Mesodermal cell (in vitro differentiated cells): ENCODE results near the gene FKBP7. TPM values are rescaled to one million over a fixed set of nuclear protein-coding genes. Genes with fewer than 3 reads are reported as not detected.
"Not testable (repeated sequence)": the region's sequence is repeated elsewhere in the genome, so short reads cannot be mapped to it uniquely, and the experiment has no call there.

Experiments used
- H3K27ac ChIP-seq: 2 replicates; pipeline ENCODE4 v1.7.0; 2013; ENCODE audit warnings: mild to moderate bottlenecking, low read depth, low read length, moderate library complexity; ENCODE audit not compliant: severe bottlenecking
- H3K36me3 ChIP-seq: 2 replicates; pipeline ENCODE4 v1.7.1; 2013; ENCODE audit warnings: mild to moderate bottlenecking, low read length, moderate library complexity; ENCODE audit not compliant: control insufficient read depth, insufficient read depth
- H3K4me1 ChIP-seq: one replicate; pipeline ENCODE4 v1.7.1; 2013; ENCODE audit warnings: mild to moderate bottlenecking, low read length; ENCODE audit not compliant: insufficient read depth, control insufficient read depth, poor library complexity, severe bottlenecking
- H3K4me3 ChIP-seq: 2 replicates; pipeline ENCODE4 v1.7.0; 2013; ENCODE audit warnings: low read length, control low read depth, mild to moderate bottlenecking; ENCODE audit not compliant: insufficient read depth, poor library complexity, severe bottlenecking; ENCODE audit errors: extremely low read depth
- H3K9me3 ChIP-seq: 2 replicates; pipeline ENCODE4 v1.7.1; 2013; ENCODE audit warnings: mild to moderate bottlenecking, low read length, moderate library complexity; ENCODE audit not compliant: control insufficient read depth
- WGBS, 2 experiments: methylation state at CpG; one replicate each; pipeline ENCODE4 v1.1.5; 2013; ENCODE audit warnings: missing lambda C conversion rate in 2 of 2; ENCODE audit not compliant: insufficient coverage in 2 of 2; 5-methylcytosine and 5-hydroxymethylcytosine counted together
- polyA plus RNA-seq, 2 experiments: library from polyadenylated mRNA; stranded (reverse); fragments of 50-300 nt; gene quantifications; one replicate each; pipeline ENCODE4 v1.2.3, GENCODE V29; 2013

Gene FKBP7, protein sequence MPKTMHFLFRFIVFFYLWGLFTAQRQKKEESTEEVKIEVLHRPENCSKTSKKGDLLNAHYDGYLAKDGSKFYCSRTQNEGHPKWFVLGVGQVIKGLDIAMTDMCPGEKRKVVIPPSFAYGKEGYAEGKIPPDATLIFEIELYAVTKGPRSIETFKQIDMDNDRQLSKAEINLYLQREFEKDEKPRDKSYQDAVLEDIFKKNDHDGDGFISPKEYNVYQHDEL
- 60.5 TPM for polyA plus RNA-seq (2013, experiment 1 of 2)
- 67.5 TPM for polyA plus RNA-seq (2013, experiment 2 of 2)

GRCh38 chr2:178478439-178479274 is at the start of gene FKBP7:
FKBP7 (minus strand) TSS chr2:178478600; CDS start chr2:178478499, 101 bp downstream.
- WGBS, 2 experiments: 1 to 2% methylated on average over 47 to 52 of the region's 56 CpGs
- Histone ChIP-seq H3K4me1 (peaks cover 10% of the 10 kb centered on the region), H3K9me3 (no peaks in the 10 kb centered on the region), H3K27ac (peak within 1 kb of the TSS; percentile 96), H3K4me3 (peak within 1 kb of the TSS; percentile 67), H3K36me3 (no peaks in the 10 kb centered on the region)

- Histone ChIP-seq H3K4me3 (no peak overlapping the region), H3K9me3 (no peaks in the 10 kb centered on the region), H3K4me1 (no peaks in the 10 kb centered on the region), H3K36me3 (peaks cover 10% of the 10 kb centered on the region), H3K27ac (no peak overlapping the region)
- WGBS, 2 experiments: 80 to 90% methylated on average over 1 to 2 of the region's 2 CpGs
Measured at GRCh38 chr2:178527592-178527991, 49.2 kb upstream of the FKBP7 start.

DNA sequence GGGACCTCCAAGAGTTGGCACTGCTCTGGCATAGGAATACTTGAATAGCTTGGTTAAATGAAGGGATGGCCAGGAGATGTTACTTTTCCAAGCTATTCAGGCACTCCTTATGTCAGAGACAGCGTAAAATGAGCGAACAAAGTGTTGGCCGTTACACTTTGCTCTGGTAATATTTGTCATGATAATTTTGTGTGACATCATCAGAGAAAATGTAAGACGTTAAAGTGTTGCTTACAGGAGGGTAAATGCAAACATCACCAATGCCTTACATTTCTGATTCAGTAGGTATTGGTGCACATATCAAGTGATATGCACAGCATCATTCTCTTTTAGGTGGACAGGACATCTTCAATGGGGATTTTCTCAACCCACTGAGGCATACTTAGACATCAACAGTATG is 47.9 kb upstream of the FKBP7 start:
- no peaks in the 10 kb centered on the region for H3K4me1 ChIP-seq
- WGBS, 2 experiments: 82 to 96% methylated on average over 3 of the region's 4 CpGs

DNA sequence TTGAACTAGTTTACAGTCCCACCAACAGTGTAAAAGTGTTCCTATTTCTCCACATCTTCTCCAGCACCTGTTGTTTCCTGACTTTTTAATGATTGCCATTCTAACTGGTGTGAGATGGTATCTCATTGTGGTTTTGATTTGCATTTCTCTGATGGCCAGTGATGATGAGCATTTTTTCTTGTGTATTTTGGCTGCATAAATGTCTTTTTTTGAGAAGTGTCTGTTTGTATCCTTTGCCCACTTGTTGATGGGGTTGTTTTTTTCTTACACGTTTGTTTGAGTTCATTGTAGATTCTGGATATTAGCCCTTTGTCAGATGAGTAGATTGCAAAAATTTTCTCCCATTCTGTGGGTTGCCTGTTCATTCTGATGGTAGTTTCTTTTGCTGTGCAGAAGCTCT is 47.1 kb upstream of the FKBP7 start:
- H3K4me1 ChIP-seq, H3K9me3 ChIP-seq, H3K36me3 ChIP-seq, H3K27ac ChIP-seq, H3K4me3 ChIP-seq: not testable (repeated sequence)
- no CpG with 5 or more reads among the region's 1 CpG for WGBS, 2 experiments

More for the DNA sequence above, 47.9 kb upstream of the FKBP7 start:
- no peak overlapping the region for H3K27ac ChIP-seq
- no peaks in the 10 kb centered on the region for H3K9me3 ChIP-seq
- no peaks in the 10 kb centered on the region for H3K36me3 ChIP-seq
- H3K4me3 ChIP-seq: no peak overlapping the region

DNA sequence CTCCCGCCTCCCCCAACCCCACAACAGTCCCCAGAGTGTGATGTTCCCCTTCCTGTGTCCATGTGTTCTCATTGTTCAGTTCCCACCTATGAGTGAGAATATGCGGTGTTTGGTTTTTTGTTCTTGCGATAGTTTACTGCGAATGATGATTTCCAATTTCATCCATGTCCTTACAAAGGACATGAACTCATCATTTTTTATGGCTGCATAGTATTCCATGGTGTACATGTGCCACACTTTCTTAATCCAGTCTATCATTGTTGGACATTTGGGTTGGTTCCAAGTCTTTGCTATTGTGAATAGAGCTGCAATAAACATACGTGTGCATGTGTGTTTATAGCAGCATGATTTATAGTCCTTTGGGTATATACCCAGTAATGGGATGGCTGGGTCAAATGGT is 46.6 kb upstream of the FKBP7 start:
- WGBS, 2 experiments: no CpG with 5 or more reads among the region's 5 CpGs
- H3K4me1 ChIP-seq, H3K27ac ChIP-seq, H3K36me3 ChIP-seq, H3K4me3 ChIP-seq, H3K9me3 ChIP-seq: not testable (repeated sequence)

- H3K4me3 ChIP-seq: peak overlapping the region; percentile 52
- peaks cover 5% of the 10 kb centered on the region for H3K36me3 ChIP-seq
- H3K27ac ChIP-seq: peak overlapping the region; percentile 64
- H3K4me1 ChIP-seq: no peaks in the 10 kb centered on the region
- H3K9me3 ChIP-seq: no peaks in the 10 kb centered on the region
- 63 to 67% methylated on average over 3 of the region's 8 CpGs for WGBS, 2 experiments
Measured at GRCh38 chr2:178523596-178524134, 45.3 kb upstream of the FKBP7 start.

- H3K36me3 ChIP-seq: peaks cover 10% of the 10 kb centered on the region
- peak overlapping the region; percentile 52 for H3K4me3 ChIP-seq
- H3K27ac ChIP-seq: peak overlapping the region; percentile 64
- no peaks in the 10 kb centered on the region for H3K4me1 ChIP-seq
- WGBS, 2 experiments: 59% methylated on average over 18 to 25 of the region's 25 CpGs
- H3K9me3 ChIP-seq: no peaks in the 10 kb centered on the region
Measured at GRCh38 chr2:178522950-178523595, 44.7 kb upstream of the FKBP7 start.

DNA sequence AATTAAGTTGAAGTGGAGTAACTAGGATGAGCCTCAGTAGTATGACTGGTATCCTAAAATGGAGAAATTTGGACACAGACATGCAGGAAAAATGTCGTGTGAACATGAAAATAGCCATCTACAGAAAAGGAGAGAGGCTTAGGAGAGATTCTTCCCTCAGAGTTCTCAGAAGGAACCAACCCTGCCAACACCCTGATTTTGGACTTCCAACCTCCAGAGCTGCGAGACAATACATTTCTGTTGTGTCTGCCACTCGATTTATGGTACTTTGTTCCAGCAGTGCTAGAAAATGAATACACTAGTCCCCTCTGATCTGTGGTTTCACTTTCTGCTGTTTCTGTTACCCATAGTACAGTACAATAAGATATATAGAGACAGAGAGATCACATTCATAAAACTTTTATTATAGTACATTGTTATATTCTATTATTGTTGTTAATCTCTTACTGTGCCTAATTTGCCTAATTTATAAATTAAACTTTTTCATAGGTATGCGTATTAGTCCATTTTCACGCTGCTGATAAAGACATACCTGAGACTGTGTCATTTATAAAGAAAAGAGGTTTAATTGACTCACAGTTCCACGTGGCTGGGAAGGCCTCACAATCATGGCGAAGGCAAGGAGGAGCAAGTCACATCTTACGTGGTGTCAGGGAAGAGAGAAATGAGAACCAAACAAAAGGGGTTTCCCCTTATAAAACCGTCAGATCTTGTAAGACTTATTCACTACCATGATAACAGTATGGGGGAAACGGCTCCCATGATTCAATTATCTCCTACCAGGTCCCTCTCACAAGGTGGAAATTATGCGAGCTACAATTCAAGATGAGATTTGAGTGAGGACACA is 43.1 kb upstream of the FKBP7 start:
- Histone ChIP-seq H3K4me1 (no peaks in the 10 kb centered on the region), H3K36me3 (peaks cover 17% of the 10 kb centered on the region), H3K27ac (no peak overlapping the region), H3K9me3 (no peaks in the 10 kb centered on the region), H3K4me3 (no peak overlapping the region)
- 91 to 94% methylated on average over 6 to 8 of the region's 11 CpGs for WGBS, 2 experiments

GRCh38 chr2:178517496-178517895 is 39.1 kb upstream of the FKBP7 start:
- no CpG with 5 or more reads among the region's 1 CpG for WGBS, 2 experiments
- Histone ChIP-seq H3K27ac (no peak overlapping the region), H3K4me1 (no peaks in the 10 kb centered on the region), H3K4me3 (no peak overlapping the region), H3K9me3 (no peaks in the 10 kb centered on the region), H3K36me3 (peaks cover 21% of the 10 kb centered on the region)

- no peak overlapping the region for H3K27ac ChIP-seq
- no peak overlapping the region for H3K4me3 ChIP-seq
- WGBS, 2 experiments: no CpG with 5 or more reads among the region's 2 CpGs
Measured at GRCh38 chr2:178514664-178515063, 36.3 kb upstream of the FKBP7 start.

More at GRCh38 chr2:178514664-178515063, 36.3 kb upstream of the FKBP7 start:
- Histone ChIP-seq H3K9me3 (no peaks in the 10 kb centered on the region), H3K36me3 (peaks cover 26% of the 10 kb centered on the region), H3K4me1 (no peaks in the 10 kb centered on the region)
